OCI-LY3 (cell line): ENCODE data around the gene PDE1A.

Experiments used
- EZH2phosphoT487 ChIP-seq: fragments of 200-600 bp; shearing (Covaris generic); IDR thresholded peaks from 2 replicates; pipeline ENCODE4 v1.6.1; 2018; ENCODE audit warnings: antibody characterized with exemption, mixed run types, low read depth
- TF ChIP-seq, protein P1 (sequence below): fragments of 200-600, 300-600 bp; sonication (generic); IDR thresholded peaks from 2 replicates; pipeline ENCODE4 v1.5.1; 2014; ENCODE audit warnings: antibody characterized with exemption, low read length, low read depth

- TF ChIP-seq, protein P1, sequence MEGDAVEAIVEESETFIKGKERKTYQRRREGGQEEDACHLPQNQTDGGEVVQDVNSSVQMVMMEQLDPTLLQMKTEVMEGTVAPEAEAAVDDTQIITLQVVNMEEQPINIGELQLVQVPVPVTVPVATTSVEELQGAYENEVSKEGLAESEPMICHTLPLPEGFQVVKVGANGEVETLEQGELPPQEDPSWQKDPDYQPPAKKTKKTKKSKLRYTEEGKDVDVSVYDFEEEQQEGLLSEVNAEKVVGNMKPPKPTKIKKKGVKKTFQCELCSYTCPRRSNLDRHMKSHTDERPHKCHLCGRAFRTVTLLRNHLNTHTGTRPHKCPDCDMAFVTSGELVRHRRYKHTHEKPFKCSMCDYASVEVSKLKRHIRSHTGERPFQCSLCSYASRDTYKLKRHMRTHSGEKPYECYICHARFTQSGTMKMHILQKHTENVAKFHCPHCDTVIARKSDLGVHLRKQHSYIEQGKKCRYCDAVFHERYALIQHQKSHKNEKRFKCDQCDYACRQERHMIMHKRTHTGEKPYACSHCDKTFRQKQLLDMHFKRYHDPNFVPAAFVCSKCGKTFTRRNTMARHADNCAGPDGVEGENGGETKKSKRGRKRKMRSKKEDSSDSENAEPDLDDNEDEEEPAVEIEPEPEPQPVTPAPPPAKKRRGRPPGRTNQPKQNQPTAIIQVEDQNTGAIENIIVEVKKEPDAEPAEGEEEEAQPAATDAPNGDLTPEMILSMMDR, result no peak
- TF ChIP-seq EZH2phosphoT487, result no peak
These were observed 158.9 kb downstream of the PDE1A start for GRCh38 chr2:182267971-182268370.
